ENCODE measurements around the gene LCN12.

GRCh38 chr9:136978865-136979544 lies 26.9 kb downstream of the LCN12 start:
- no peak for TF ChIP-seq CTCF (IDR thresholded peaks at IDR 0.05; ENCODE audit: low read depth, low read length)
- TF ChIP-seq EZH2phosphoT487 (IDR thresholded peaks at IDR 0.05; ENCODE audit: low read depth) = no peak
